Gastrocnemius medialis (tissue), 4 donors: ENCODE measurements around the gene INPP4B. TPM values are rescaled to one million over a fixed set of nuclear protein-coding genes. Genes with fewer than 3 reads are reported as not detected.

Experiments used
- ATAC-seq, 2 donors: fragments of 150-250 bp; one replicate each; pipeline ENCODE4 v1.9.1; 2016
- DNase-seq, 2 donors: peaks; one replicate each; pipeline ENCODE4 v3.0.0-alpha.2; 2019
- H3K27ac ChIP-seq, 4 donors: fragments of 200-600 bp; sonication (generic); 1 replicate in 1 of 4; 2 replicates in 3 of 4; pipeline ENCODE4 v1.5.1; 2016 to 2018; ENCODE audit warnings: mild to moderate bottlenecking in 2 of 4, moderate library complexity in 1 of 4
- H3K27me3 ChIP-seq, 3 donors: fragments of 200-600 bp; sonication (generic) in 2 of 3; 1 replicate in 1 of 3; 2 replicates in 2 of 3; pipeline versions ENCODE4 v1.5.1 to v1.6.0; 2016 to 2019; ENCODE audit warnings: mild to moderate bottlenecking in 1 of 3, moderate library complexity in 1 of 3
- H3K36me3 ChIP-seq, 2 donors: fragments of 200-600 bp; sonication (generic) in 1 of 2; one replicate each; pipeline ENCODE4 v1.5.1; 2017 to 2018
- H3K4me1 ChIP-seq, 2 donors: fragments of 200-600 bp; sonication (generic) in 1 of 2; one replicate each; pipeline ENCODE4 v1.5.1; 2016 to 2017; ENCODE audit warnings: mild to moderate bottlenecking in 2 of 2
- H3K4me3 ChIP-seq, 4 donors: fragments of 200-600 bp; sonication (generic) in 3 of 4; 1 replicate in 1 of 4; 2 replicates in 3 of 4; pipeline ENCODE4 v1.5.1; 2016 to 2019; ENCODE audit warnings: mild to moderate bottlenecking in 2 of 4
- H3K9me3 ChIP-seq, 3 donors: fragments of 200-600 bp; sonication (generic) in 2 of 3; 1 replicate in 1 of 3; 2 replicates in 2 of 3; pipeline ENCODE4 v1.5.1; 2016 to 2019
- POLR2A ChIP-seq, 2 donors: fragments of 450-650 bp; IDR thresholded peaks; one replicate each; pipeline ENCODE4 v1.6.1; 2017; ENCODE audit warnings: antibody characterized with exemption in 2 of 2, mild to moderate bottlenecking in 2 of 2, moderate library complexity in 2 of 2
- in situ Hi-C, 4 donors: fragments of 200-750 bp; cut with MboI; loops; one replicate each; pipeline versions ENCODE4 v1.15.0 to v1.8.0; 2017; ENCODE audit warnings: low sequenced_read_pairs in 4 of 4
- intact Hi-C: fragments of 100-400 bp; cut with DNase I; formaldehyde crosslinking; loops from one replicate; pipeline ENCODE4 v1.15.1; 2023; ENCODE audit warnings: low total_unique reads
- total RNA-seq, 4 donors: library from RNA; depleted of rRNA; stranded (reverse); fragments of >200 nt; gene quantifications; one replicate each; pipeline versions ENCODE4 v1.1.0 to v1.2.3, GENCODE V29; 2016
- TF ChIP-seq, protein P1 (sequence below), 5 experiments: fragments of 450-650 bp in 3 of 5; fragments of 200-600 bp in 2 of 5; sonication (generic) in 2 of 5; IDR thresholded peaks in 4 of 5; conservative IDR thresholded peaks in 1 of 5; 1 replicate in 4 of 5; 2 replicates in 1 of 5; pipeline ENCODE4 v1.5.1; 2016 to 2019; ENCODE audit warnings: antibody characterized with exemption in 5 of 5, mild to moderate bottlenecking in 3 of 5, moderate library complexity in 3 of 5

INPP4B gene
- total RNA-seq, 4 donors from 2014 or later: 7.5 to 23.6 (median 9.1) TPM

DNA sequence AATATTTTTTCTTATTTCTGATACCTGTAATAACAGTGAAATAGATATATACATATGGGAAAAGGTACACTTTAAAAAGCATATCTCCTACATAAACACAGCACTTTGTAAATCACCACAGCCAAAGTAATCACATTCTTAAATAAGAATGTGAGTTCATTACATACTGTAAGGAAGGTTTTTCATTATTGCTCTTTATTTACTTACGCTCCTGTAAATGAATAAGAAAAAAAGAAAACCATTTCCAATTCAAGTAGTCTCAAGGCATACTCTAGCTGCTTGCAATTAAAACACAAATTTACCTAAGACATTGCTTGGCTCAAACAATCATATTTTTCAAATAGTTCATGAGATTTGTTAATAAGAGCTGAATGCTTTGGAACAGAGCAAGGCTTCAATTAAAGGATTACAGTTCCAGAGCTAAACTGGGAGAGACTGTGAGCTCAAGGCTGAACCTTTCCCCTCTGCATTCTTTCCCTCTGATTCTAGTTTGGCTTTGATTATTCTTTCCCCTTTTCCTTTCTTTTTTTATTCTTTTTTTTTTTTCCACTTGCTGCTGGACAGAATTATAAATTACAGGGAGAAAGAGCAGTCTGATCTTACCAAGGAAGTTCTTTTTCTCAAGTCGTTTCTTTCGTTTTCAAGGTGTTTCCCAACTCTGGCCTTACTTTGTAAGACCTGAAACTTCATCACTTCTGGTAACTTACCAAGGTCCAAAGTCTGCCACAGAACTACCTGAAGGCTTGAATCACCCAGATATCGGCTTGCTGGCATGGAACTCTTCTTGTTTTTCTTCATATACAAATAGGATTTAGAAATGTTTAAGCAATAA lies 278.3 kb downstream of the INPP4B start:
- no peak overlapping the region for H3K4me3 ChIP-seq
- H3K9me3 ChIP-seq: no peaks in the 10 kb centered on the region
- no peaks in the 10 kb centered on the region for H3K36me3 ChIP-seq
- no peak overlapping the region for H3K27ac ChIP-seq
- ATAC-seq (no peak), DNase-seq (no peak)
- H3K4me1 ChIP-seq: no peaks in the 10 kb centered on the region
- no peak for TF ChIP-seq POLR2A (IDR thresholded peaks at IDR 0.05)
- TF ChIP-seq, protein P1, sequence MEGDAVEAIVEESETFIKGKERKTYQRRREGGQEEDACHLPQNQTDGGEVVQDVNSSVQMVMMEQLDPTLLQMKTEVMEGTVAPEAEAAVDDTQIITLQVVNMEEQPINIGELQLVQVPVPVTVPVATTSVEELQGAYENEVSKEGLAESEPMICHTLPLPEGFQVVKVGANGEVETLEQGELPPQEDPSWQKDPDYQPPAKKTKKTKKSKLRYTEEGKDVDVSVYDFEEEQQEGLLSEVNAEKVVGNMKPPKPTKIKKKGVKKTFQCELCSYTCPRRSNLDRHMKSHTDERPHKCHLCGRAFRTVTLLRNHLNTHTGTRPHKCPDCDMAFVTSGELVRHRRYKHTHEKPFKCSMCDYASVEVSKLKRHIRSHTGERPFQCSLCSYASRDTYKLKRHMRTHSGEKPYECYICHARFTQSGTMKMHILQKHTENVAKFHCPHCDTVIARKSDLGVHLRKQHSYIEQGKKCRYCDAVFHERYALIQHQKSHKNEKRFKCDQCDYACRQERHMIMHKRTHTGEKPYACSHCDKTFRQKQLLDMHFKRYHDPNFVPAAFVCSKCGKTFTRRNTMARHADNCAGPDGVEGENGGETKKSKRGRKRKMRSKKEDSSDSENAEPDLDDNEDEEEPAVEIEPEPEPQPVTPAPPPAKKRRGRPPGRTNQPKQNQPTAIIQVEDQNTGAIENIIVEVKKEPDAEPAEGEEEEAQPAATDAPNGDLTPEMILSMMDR (IDR thresholded peaks at IDR 0.05 in 4 of 5, conservative IDR thresholded peaks at IDR 0.05 in 1 of 5): no peak
- in situ Hi-C loops (no loop called here), intact Hi-C loops (loop anchor here (10.0 kb wide), 1 partner anchor 443 kb away; no protein-coding TSS in a partner anchor)
- H3K27me3 ChIP-seq: no peaks in the 10 kb centered on the region

DNA sequence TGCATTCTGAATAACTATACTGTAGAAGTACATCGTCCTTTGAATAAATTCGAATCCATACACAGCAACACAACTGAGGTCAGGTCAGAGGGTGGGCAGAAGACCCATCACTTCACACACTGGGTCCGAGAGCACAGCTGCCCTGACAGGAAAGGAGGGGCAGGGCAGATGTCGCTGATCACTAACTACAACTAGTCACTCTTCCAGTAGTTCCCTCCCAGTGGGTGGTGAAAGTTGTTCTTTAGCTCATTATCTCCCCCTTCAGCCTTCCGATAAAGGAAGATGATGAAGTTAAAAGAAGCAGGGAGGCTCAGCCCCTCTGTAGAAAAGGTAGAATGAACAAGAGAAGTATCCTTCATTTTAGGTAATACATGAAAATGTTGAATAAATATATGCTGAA lies 278.9 kb downstream of the INPP4B start:
- in situ Hi-C loops: no loop called here
- ATAC-seq (no peak), DNase-seq (no peak)
- TF ChIP-seq, protein P1 (IDR thresholded peaks at IDR 0.05 in 4 of 5, conservative IDR thresholded peaks at IDR 0.05 in 1 of 5): no peak
- no peak for TF ChIP-seq POLR2A (IDR thresholded peaks at IDR 0.05)
- intact Hi-C loops: loop anchor here (10.0 kb wide), 1 partner anchor 442 kb away; no protein-coding TSS in a partner anchor
- Histone ChIP-seq H3K4me1 (no peaks in the 10 kb centered on the region), H3K4me3 (no peak overlapping the region), H3K9me3 (no peaks in the 10 kb centered on the region), H3K27ac (no peak overlapping the region), H3K36me3 (no peaks in the 10 kb centered on the region), H3K27me3 (no peaks in the 10 kb centered on the region)

DNA sequence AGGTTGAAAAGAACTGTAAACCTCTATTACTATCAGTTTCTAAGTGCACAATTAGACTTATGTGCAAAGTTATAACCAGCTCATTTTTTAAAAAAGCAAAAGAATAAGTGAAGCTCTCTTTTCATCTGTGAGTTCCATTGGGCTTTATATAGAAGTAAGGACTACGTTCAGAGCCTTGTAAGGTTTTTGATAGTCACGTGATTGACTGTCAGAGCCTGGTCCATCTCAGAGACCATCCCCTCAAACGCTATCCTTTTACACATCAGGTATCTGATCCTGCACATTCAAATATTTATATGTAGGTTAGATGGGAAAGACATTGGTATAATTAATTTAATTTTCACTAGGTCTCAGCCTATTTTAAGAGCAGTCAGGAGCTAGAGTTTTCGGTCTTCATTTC lies 279.3 kb downstream of the INPP4B start:
- no peak for TF ChIP-seq POLR2A (IDR thresholded peaks at IDR 0.05)
- TF ChIP-seq, protein P1 (IDR thresholded peaks at IDR 0.05 in 4 of 5, conservative IDR thresholded peaks at IDR 0.05 in 1 of 5): no peak
- Histone ChIP-seq H3K4me3 (no peak overlapping the region), H3K27me3 (no peaks in the 10 kb centered on the region), H3K27ac (no peak overlapping the region), H3K36me3 (no peaks in the 10 kb centered on the region), H3K9me3 (no peaks in the 10 kb centered on the region), H3K4me1 (no peaks in the 10 kb centered on the region)
- intact Hi-C loops: loop anchor here (10.0 kb wide), 1 partner anchor 442 kb away; no protein-coding TSS in a partner anchor
- in situ Hi-C loops: no loop called here
- DNase-seq (no peak), ATAC-seq (no peak)

DNA sequence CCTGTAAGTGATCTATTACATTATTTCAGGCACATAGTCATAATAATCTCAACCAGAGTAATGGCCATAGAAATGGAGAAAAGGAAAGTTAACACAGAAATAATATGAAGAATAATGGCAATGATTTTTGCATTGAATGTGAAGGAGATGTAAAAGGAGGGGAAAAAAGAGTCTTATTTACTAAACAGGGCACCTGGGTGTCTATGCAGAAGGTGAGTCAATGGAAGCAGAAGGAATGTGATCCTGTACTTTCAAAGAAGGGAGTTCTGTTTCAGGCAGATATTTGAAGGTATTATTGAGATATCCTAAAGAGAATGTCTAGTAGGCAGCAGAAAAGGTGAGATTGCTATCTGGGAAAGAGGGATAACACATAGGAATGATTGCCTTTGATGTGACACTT lies 279.9 kb downstream of the INPP4B start:
- no peak overlapping the region for H3K27ac ChIP-seq
- intact Hi-C loops: loop anchor here (10.0 kb wide), 1 partner anchor 441 kb away; no protein-coding TSS in a partner anchor
- no peak overlapping the region for H3K4me3 ChIP-seq

More for the DNA sequence above, 279.9 kb downstream of the INPP4B start:
- Histone ChIP-seq H3K36me3 (no peaks in the 10 kb centered on the region), H3K4me1 (no peaks in the 10 kb centered on the region), H3K9me3 (no peaks in the 10 kb centered on the region), H3K27me3 (no peaks in the 10 kb centered on the region)
- no peak for DNase-seq
- in situ Hi-C loops: no loop called here
- ATAC-seq: no peak
- TF ChIP-seq POLR2A (IDR thresholded peaks at IDR 0.05): no peak
- TF ChIP-seq, protein P1 (IDR thresholded peaks at IDR 0.05 in 4 of 5, conservative IDR thresholded peaks at IDR 0.05 in 1 of 5): no peak
